K562 (cell line): ENCODE results near the gene TBRG4. TPM values are rescaled to one million over a fixed set of nuclear protein-coding genes. Genes with fewer than 3 reads are reported as not detected.
A peak's percentile ranks its signal among the peaks of the same experiment; 100 is the strongest.

Source experiments
- CEBPG ChIP-seq, 3 experiments: fragments of 200-800 bp in 1 of 3; sonication (Bioruptor generic) in 1 of 3; sonication (generic) in 1 of 3; formaldehyde crosslinking in 1 of 3; IDR thresholded peaks in 2 of 3; conservative IDR thresholded peaks in 1 of 3; 2 replicates each; pipeline versions ENCODE4 v1.6.1 to v1.8.0; 2016 to 2022; ENCODE audit warnings: missing compliant biosample characterization in 2 of 3, missing genetic modification characterization in 2 of 3, mild to moderate bottlenecking in 1 of 3, missing genetic modification reagents in 1 of 3
- CXXC5 ChIP-seq: fragments of 250-450 bp; sonication (Bioruptor Pico); IDR thresholded peaks from 2 replicates; pipeline ENCODE4 v1.8.0; 2022; ENCODE audit warnings: inconsistent platforms, mild to moderate bottlenecking, moderate library complexity
- GTF2F1 ChIP-seq: IDR thresholded peaks from 2 replicates; pipeline ENCODE4 v1.6.1; 2011; ENCODE audit warnings: low read depth, low read length, improper control_type of control experiment
- JUN ChIP-seq, 2 experiments: sonication (generic) in 1 of 2; formaldehyde crosslinking in 1 of 2; IDR thresholded peaks; 2 replicates each; pipeline versions ENCODE4 v1.6.1 to v1.8.0; 2012 to 2022; ENCODE audit warnings: borderline replicate concordance in 2 of 2, mild to moderate bottlenecking in 2 of 2, improper control_type of control experiment in 1 of 2, low read depth in 1 of 2, low read length in 1 of 2, missing genetic modification reagents in 1 of 2
- KAT7 ChIP-seq: sonication (generic); formaldehyde crosslinking; IDR thresholded peaks from 2 replicates; pipeline ENCODE4 v1.8.0; 2022; ENCODE audit warnings: missing genetic modification reagents, mild to moderate bottlenecking, borderline replicate concordance
- KDM1A ChIP-seq, 2 experiments: fragments of 450-650 bp; IDR thresholded peaks; 2 replicates each; pipeline ENCODE4 v1.6.1; 2016; ENCODE audit warnings: mild to moderate bottlenecking in 2 of 2
- MED1 ChIP-seq: sonication (generic); formaldehyde crosslinking; IDR thresholded peaks from 2 replicates; pipeline ENCODE4 v1.8.1; 2023; ENCODE audit warnings: missing genetic modification reagents, borderline replicate concordance
- MEF2D ChIP-seq: conservative IDR thresholded peaks from 2 replicates; pipeline ENCODE4 v1.6.1; 2016; ENCODE audit warnings: low read depth, missing genetic modification characterization, missing compliant biosample characterization
- MYNN ChIP-seq, 2 experiments: sonication (generic); formaldehyde crosslinking in 1 of 2; IDR thresholded peaks; 2 replicates each; pipeline versions ENCODE4 v1.5.0 to v1.6.1; 2016 to 2020; ENCODE audit warnings: antibody characterized with exemption in 1 of 2, missing genetic modification reagents in 1 of 2
- PATZ1 ChIP-seq: fragments of 250-450 bp; sonication (Bioruptor Pico); IDR thresholded peaks from 2 replicates; pipeline ENCODE4 v1.5.0; 2020; ENCODE audit warnings: mild to moderate bottlenecking, borderline replicate concordance
- PML ChIP-seq: IDR thresholded peaks from 2 replicates; pipeline ENCODE4 v1.6.1; 2012; ENCODE audit warnings: low read length, inconsistent platforms
- RCOR1 ChIP-seq, 2 experiments: IDR thresholded peaks; 2 replicates each; pipeline ENCODE4 v1.6.1; 2012; ENCODE audit warnings: low read depth in 2 of 2, low read length in 2 of 2, borderline replicate concordance in 1 of 2, improper control_type of control experiment in 1 of 2
- SP2 ChIP-seq: IDR thresholded peaks from 2 replicates; pipeline ENCODE4 v1.6.1; 2011; ENCODE audit warnings: mild to moderate bottlenecking, low read depth, low read length, moderate library complexity; ENCODE audit not compliant: poor library complexity, severe bottlenecking; ENCODE audit errors: extremely low read depth
- TFAM ChIP-seq: fragments of 250-450 bp; sonication (Bioruptor Pico); conservative IDR thresholded peaks from 2 replicates; pipeline ENCODE4 v1.5.0; 2021; ENCODE audit warnings: mild to moderate bottlenecking, moderate library complexity
- TRIM25 ChIP-seq: fragments of 450-650 bp; IDR thresholded peaks from 2 replicates; pipeline ENCODE4 v1.7.0; 2016; ENCODE audit warnings: borderline replicate concordance
- TRIM28 ChIP-seq: fragments of 450-650 bp; IDR thresholded peaks from 2 replicates; pipeline ENCODE4 v1.6.1; 2017
- ZFP36 ChIP-seq: fragments of 150-350 bp; IDR thresholded peaks from 2 replicates; pipeline ENCODE4 v1.6.1; 2018; ENCODE audit warnings: low read length, low read depth; ENCODE audit not compliant: partially characterized antibody
- ZKSCAN8 ChIP-seq: fragments of 200-800 bp; sonication (Bioruptor generic); IDR thresholded peaks from 2 replicates; pipeline ENCODE4 v1.6.1; 2016; ENCODE audit warnings: missing genetic modification characterization, missing compliant biosample characterization
- ZNF395 ChIP-seq: fragments of 200-800 bp; sonication (Bioruptor generic); IDR thresholded peaks from 2 replicates; pipeline ENCODE4 v1.6.1; 2017; ENCODE audit warnings: missing genetic modification characterization, missing compliant biosample characterization
- ZNF507 ChIP-seq: conservative IDR thresholded peaks from 2 replicates; pipeline ENCODE4 v1.6.1; 2017; ENCODE audit warnings: missing genetic modification characterization, missing compliant biosample characterization
- ZNF77 ChIP-seq: fragments of 250-450 bp; sonication (Bioruptor Pico); IDR thresholded peaks from 2 replicates; pipeline ENCODE4 v1.5.0; 2020
- polyA plus RNA-seq, 8 experiments: library from polyadenylated mRNA; depleted of rRNA in 4 of 8; stranded (reverse) in 5 of 8; unstranded in 3 of 8; fragments of >200 nt; fragmentation: Nextera tagmentation in 2 of 8; fragmentation: Illumina TruSeq in 1 of 8; extraction: Ambion mirVana in 2 of 8; extraction: Trizol in 1 of 8; gene quantifications; 2 replicates each; pipeline versions ENCODE4 v1.2.1 to v1.2.3, GENCODE V29; 2011 to 2014; ENCODE audit warnings: inconsistent platforms in 1 of 8, missing spikeins in 1 of 8
- total RNA-seq, 7 experiments: library from RNA; depleted of rRNA in 6 of 7; stranded (reverse); fragments of >200 nt in 6 of 7; fragmentation: Illumina TruSeq in 2 of 7; extraction: Trizol in 2 of 7; gene quantifications; 2 replicates each; pipeline versions ENCODE4 v1.2.1 to v1.2.3, GENCODE V29; 2011 to 2021; ENCODE audit warnings: low replicate concordance in 1 of 7

TBRG4 gene
- total and polyA plus RNA-seq, 9 of the 15 experiments (the other 6 are each of a cell fraction or from before 2014, with no cell fraction given) = 11.2 to 322 (median 216) TPM

- TF ChIP-seq TFAM (CRISPR knock-in tag) (no peak), MYNN (IDR thresholded peaks at IDR 0.05) (no peak), MYNN (CRISPR knock-in tag; IDR thresholded peaks at IDR 0.05) (no peak), MEF2D (tag) (no peak), KDM1A (IDR thresholded peaks at IDR 0.05) (0 out of 4 replicates have a peak, but pooled peaks of 1 of the 2 experiments have one; percentile 51), ZFP36 (peak; percentile 17), PML (peak; percentile 91), SP2 (no peak), ZKSCAN8 (no peak), TRIM25 (no peak), PATZ1 (CRISPR knock-in tag) (no peak), ZNF77 (CRISPR knock-in tag) (no peak), CEBPG (CRISPR knock-in tag; IDR thresholded peaks at IDR 0.05) (no peak; the same call in 1 of the 2 replicates), CEBPG (tag; conservative IDR thresholded peaks at IDR 0.05 in 1 of 2, IDR thresholded peaks at IDR 0.05 in 1 of 2) (no peak), ZNF395 (no peak), RCOR1 (IDR thresholded peaks at IDR 0.05; ENCODE audit: borderline replicate concordance in 1 of 2, low read depth in 2 of 2, low read length in 2 of 2) (peak in 1 of 2 experiments; percentile 26; a peak in 1 of 4 replicates), CXXC5 (CRISPR knock-in tag) (peak; percentile 97), MED1 (CRISPR knock-in tag) (peak; percentile 20; the same call in 1 of the 2 replicates), KAT7 (peak; percentile 96; the same call in 1 of the 2 replicates), JUN (IDR thresholded peaks at IDR 0.05; ENCODE audit: borderline replicate concordance, low read depth, low read length) (peak; percentile 63; the same call in 1 of the 2 replicates), JUN (CRISPR knock-in tag; IDR thresholded peaks at IDR 0.05; ENCODE audit: borderline replicate concordance) (no peak), TRIM28 (no peak; the same call in 1 of the 2 replicates), GTF2F1 (peak; percentile 76; the same call in 1 of the 2 replicates), ZNF507 (tag) (no peak)
Measured at GRCh38 chr7:45111298-45112223, at the start of gene TBRG4 (continued).
